ENCODE measurements around the gene MEF2C.
"Not testable (repeated sequence)": the region's sequence is repeated elsewhere in the genome, so short reads cannot be mapped to it uniquely, and the experiment has no call there.

MEF2C gene

DNA sequence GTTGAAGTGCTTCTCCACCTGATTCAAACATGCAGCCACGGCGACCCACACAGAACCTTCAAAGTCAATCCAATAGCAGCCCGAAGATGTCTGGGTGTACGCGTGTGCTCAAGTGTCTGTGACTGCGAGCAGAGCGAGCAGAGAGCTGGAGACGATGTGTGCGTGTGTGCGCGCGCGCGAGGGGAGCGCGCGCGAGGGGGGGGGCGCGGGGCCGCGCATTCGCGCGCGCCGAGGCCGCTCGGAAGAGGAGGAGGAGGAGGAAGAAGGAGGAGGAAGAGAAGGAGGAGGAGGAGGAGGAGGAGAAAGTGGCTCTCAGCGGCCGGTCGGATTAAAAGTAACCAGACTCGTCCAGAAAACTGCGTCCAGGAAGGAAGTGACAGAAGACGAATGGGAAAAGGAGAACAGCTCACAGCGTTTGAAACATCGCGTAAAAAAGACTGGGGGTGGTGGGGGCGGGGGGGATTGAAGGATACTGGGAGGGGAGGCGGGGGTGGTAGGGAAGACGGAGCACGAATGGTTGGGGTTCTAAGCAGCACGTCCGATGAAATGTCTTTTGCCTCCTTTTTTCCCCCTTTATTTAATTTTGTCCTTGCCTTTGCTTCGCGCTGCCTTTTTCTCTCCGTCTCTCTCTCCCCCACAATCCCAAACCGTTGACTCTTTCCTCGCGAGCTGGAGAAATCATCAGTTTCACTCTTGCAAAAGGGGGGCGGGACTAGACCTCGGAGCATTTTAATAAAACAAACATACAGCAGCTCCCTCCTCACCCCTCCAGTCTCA is at the start of gene MEF2C:
Gene MEF2C, minus strand, starts transcription at position 126 of the 777 bp plus-strand sequence. CDS start 59,396 bp downstream, outside the sequence.
- no peak for DNase-seq (ENCODE audit: low read depth in 3 of 3)

DNA sequence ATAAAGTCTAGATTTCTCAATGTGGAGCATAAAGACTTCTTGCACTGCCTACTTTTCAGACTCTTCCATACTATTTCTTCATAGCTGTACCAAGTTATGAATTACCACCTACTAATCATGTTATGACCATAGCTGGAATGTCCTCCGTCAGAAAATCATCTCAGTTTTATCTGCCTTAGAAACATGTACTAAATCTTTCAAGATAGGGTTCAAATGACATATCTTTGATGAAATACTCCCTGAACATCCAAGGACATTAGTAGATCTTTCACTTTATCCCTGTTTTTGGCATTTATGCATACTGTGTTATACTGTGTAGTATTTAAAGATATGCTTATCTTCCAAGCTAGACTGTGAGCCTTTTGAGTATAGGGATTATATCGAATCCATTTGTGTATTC is 49.6 kb upstream of the MEF2C start:
- no peak for DNase-seq (ENCODE audit: low read depth in 3 of 3)

DNA sequence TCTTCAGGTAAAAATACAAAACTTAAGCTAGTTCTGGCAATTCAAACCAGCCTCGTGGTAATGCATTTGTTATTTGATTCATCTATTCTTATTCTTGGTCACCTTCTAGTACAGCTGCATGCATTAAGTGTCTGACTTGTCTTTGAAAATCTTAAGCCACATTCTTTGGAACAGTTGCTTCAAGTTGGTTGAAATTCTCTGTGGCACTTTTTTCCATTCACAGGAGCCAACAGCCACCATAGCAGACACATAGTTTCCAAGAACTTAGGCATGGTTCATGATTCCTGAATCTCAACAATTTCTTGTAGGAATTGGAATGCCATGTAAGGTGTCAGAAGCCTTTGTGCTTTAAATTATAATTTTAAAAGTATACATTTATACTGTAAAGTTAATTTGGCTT is 47.4 kb upstream of the MEF2C start:
- no peak for DNase-seq (ENCODE audit: low read depth in 3 of 3)

DNA sequence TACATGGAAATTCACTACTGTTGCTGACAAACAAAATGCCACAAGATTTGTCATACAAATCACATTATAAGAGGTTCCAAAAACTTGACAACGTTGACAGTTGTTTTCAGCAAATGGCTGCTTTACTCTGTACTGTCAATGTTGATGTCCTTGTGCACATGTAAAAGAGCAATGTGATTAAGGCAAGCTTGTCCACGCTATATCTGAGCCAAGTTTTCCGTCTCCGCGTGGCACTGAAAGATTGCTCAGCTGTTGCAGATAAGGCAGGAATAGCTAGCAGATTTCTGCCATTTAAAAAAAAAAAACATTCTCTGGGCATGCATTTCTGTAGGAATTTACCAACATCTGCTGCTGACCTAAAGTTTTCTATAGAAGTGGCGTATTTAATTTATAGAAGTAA is 46.4 kb upstream of the MEF2C start:
- no peak for DNase-seq (ENCODE audit: low read depth in 3 of 3)

DNA sequence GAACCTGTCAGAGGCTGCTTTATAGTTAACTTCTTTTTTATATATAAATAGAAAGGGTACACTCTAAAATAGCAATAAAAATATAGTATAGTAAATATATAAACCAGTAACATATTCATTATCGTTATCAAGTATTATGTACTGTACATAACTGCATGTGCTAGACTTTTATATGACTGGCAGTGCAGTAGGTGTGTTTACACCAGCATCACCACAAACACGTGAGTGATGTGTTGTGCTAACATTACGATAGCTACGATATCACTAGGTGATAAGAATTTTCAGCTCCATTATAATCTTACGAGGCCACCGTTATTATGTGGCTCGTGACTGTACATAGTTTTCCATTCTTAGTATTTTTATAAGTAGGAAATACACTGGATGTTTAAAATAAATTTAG is 43.8 kb upstream of the MEF2C start:
- no peak for DNase-seq (ENCODE audit: low read depth in 3 of 3)

DNA sequence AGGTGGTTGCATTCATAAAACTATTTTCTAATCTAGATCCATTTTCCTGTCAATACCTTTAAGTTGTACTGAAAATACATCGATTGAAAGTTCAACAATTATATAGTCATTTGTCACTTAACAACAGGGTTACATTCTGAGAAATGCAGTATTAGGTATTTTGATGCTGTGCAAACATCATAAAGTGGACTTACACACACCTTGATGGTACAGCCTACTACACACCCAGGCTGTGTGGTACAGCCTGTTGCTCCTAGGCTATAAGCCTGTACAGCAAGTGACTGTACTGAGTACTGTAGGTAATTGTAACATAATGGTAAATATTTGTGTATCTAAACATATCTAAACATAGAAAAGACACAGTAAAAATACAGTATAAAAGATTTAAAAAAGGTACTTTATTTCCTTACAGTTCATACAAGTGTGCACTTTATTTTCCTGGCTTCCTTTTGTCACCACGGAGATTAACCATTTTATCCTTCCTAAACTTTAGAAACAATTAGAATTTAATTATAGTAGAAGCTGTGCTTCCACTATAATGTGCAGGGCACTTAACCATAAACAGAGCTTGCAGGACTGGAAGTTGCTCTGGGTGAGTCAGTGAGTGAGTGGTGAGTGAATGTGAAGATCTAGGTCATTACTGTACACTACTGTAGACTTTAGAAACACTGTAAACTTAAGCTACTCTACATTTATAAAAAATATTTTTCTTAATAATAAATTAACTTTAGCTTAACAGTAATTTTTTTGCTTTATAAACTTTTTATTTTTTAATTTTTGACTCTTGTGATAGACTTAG is 42.9 kb upstream of the MEF2C start:
- no peak for DNase-seq (ENCODE audit: low read depth in 3 of 3)

DNA sequence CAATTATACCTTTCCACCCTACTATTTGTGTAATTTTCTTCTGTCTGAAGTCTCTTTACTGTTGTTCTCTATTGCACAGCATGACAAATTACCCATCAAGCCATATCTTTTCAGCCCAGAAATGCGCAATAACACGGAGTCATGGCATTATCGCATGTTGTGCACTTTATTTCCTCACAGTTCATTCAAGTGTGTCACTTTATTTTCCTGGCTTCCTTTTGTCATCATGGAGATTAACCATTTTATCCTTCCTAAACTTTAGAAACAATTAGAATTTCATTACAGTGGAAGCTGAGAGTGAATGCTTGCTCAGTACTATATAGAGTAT is 41.3 kb upstream of the MEF2C start:
- no peak for DNase-seq (ENCODE audit: low read depth in 3 of 3)

DNA sequence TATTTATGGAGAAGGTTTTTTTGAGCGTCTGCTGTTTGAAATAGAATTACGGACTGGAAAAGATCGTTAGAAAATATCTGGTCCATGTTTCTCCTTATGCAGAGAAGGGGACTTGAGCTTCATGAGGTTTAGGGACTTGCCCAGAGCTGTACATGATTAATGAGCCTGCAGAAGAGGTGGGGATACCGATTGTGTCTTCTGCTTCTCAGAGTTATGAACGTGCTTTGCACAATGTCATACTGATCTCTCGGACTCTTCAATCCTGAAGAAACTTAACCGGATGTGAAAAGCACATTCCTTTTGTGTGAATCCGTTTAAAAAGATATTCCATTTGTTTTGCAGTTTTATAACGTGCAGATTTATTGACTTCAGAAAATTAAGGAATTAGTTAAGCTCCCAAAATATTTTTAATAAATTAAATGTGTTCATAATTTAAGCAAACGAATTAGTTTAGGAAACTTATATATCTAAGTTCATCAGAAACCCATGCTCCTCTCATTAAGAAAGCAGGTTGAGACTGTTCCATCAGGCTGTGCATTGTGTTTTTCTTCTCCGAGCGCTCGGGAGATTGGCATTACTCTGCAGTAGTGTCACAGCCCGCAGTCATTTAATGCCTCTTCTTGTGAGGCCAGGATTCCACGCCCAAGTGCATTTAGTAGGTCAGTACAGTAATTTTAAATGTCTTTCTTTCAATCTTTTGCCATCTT is 40.8 kb upstream of the MEF2C start:
- DNase-seq (ENCODE audit: low read depth in 3 of 3), result no peak

DNA sequence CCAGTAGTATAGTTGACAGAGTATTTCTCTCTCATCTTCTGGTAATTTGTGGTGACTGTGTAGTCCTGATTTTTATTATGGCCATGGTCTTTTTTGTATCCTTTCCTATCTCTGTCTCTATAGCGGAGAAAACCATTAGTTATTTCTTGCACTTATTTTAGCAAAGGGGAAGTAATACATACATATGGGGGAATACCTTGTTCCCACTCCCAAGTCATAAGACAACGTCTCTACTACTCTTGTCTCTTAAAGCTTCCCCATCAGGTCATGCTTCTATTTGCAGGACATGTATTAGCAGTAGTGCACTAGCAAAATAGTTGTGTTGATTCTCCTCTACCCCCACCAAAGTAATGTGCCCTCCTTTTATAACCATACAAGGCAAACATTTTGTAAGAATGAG is 29.8 kb upstream of the MEF2C start:
- not testable (repeated sequence) for DNase-seq (ENCODE audit: low read depth in 3 of 3)

DNA sequence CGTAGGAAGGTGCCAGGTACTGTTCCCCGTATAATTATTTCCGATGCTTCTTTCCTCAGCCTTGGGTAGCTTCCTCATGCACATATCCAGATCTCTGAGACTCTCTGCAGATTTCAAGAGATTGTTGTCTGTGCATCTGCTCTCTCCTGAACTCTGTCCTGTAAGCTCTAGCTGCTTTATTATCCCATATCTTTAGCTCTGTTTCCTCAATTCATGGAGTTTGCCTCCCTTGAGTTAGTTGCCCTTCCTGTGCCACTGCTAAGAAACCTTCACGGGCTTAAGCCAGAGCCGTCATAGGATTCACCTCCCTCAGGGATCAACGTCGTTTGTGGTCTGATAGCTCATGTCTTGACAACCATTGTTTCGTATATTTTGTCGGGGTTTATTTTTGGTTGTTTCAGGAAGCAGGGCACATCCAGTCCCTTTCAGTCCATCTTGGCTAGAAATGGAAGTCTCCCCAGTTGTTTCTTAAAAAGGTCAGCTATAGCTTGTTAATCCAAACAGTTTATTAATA is 28.1 kb upstream of the MEF2C start:
- not testable (repeated sequence) for DNase-seq (ENCODE audit: low read depth in 3 of 3)

DNA sequence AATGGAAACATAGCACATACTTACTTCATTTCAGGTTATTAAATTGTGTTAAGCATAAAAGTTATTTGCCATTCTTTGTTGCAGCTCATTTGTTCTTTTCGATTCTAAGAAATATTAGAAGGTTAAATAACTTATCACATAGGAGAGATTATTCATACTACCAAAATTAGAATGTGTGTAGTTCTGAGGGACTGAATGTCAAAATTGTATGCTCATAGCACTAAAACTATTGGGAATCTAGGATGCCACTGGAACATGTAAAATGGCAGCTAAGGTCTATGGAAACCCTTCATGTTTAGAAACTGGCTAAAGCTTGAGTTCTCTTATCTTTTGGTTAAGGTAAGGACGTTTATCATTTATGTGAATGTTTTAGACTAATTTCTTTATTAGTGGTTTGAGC is 21.5 kb upstream of the MEF2C start:
- DNase-seq (ENCODE audit: low read depth in 3 of 3), result not testable (repeated sequence)

DNA sequence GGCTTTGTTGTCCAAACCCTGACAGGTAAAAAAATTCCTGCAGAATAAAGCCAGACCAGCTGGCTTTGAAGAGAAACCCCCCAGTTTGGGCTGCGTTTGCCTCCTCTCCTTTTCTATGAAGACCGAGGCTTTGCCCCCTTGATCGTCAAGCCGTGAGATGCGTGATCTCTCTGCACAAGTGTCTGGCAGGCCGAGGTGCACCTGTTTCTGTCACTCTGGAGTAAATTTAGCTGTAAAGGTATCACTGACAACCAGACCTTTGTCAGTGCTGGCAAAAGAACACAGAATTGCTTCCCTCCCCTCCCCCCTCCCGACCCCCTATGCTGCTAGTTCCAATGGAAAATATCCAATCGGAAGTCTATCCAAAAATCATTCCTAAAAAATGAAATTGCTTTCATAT is 21.0 kb upstream of the MEF2C start:
- not testable (repeated sequence) for DNase-seq (ENCODE audit: low read depth in 3 of 3)

DNA sequence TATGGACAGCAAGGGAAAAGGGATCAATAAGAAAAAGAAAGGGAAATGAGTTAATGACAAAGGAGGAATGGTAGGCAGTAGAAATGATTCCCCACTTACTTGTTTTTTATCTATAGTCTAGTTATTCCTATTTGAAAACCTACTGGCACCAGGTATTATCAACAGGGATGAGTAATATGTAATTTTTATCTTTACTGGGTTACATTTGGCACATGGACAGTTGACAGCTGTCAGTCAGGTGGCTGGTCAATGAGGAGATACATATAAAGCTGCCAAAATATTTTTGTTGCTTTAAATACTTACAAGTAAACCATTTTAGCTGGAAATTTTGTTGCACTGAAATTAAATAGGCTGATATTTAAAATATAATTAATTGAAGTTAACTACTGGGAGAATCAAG is 18.1 kb upstream of the MEF2C start:
- DNase-seq (ENCODE audit: low read depth in 3 of 3), result not testable (repeated sequence)

DNA sequence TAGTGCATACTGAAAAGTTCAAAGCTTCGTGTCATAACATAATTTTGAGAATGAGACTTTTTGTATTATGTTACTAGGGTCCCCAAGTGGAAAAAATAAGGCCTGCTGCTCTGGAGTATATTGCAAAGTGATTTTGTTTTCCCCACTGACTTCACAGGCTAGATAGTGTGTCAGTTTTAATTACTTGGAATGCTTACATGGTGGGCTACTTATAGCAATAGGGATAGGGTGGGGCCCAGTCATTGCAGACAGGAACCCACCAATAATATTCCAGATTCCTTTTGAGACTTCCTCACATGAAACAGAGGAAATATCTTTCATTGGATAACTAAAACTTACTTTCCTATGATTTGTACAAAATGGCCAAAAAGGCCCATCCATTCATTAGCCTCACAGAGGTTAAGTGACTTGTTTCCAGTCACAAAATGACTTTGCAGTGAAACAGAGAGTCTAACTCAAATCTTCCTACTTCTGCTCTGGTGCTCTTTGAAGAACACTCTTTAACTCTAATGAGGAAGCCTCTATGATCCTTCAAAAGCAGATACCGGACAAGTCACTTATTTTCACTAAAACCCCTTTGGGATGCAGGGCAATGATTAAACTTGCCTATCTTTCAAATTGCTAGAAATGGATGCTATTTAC is 16.2 kb upstream of the MEF2C start:
- no peak for DNase-seq (ENCODE audit: low read depth in 3 of 3)

DNA sequence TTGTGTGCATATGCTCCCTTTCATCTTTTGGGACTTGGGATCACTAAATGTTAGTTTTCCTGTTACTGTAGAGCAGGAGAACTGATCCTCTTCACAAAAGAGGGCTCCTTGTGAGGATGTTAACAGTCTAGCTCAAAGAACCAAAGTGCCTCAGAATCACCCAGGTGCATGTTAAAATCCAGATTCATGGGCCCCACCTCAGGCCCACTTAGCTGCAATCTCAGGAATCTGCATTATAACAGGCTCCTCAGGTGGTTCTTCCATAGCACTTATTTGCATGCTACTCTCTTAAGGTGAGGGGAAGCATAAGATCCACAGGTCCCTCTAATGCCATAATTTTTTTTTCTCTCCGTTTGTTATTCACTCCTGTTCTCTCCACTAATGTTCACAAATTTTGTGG is 14.8 kb upstream of the MEF2C start:
- no peak for DNase-seq (ENCODE audit: low read depth in 3 of 3)

DNA sequence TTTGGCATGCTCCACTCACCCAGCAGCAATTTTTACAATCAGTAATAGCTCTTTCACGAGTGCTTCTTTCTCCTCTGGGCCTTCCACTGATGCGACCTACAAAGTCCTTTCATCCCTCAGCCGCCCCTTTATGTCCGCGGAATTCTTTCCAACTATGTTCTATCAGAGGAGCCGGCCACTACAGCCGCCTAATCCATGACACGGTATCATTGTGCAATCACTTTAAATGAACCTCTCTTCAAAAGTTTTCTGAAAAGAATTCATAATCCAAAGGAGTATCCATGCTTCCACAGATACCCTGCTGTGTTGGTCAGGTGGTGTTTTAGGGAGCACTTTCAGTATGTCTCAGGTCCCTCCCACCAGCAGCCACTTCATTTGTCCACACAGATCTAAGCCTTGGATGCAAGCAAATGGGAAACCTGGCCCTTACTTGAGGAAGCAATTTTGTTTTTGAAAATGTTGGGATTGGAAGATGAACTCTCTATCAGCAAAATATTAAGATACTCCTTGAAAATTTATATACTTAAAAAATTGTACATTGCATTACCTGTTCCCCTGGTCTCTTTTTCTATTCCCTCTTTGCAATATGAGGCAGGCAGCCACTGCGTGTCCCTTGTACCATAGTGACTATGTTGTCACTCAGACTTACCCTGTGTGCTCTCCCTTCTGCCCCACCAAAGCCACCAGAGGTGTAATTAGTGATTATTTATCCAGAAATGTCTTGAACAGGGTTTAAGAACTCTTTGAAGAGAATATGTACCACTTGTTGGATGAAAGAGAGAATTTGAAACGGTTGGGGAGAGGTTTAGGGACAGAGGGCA is 12.9 kb upstream of the MEF2C start:
- DNase-seq (ENCODE audit: low read depth in 3 of 3), result no peak

DNA sequence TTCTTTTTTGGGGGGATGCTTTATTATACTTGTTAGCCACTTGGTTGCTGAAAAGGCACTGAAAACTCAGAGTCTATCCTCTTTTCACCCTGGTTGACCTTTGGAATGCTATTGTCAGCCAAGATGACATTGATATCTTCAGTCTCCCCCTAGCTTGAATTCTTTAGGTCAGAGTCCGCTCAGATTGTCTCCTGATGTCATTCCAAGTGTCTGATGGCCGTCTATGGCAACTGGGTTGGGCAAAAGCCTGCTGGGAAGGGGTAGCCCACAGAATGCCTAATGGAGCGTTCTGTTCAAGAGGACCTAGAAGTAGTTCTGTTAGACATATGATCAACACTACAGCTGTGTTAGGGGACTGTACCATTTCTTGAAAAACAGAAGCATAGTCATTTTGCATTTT is 9.7 kb upstream of the MEF2C start:
- DNase-seq (ENCODE audit: low read depth in 3 of 3), result no peak

DNA sequence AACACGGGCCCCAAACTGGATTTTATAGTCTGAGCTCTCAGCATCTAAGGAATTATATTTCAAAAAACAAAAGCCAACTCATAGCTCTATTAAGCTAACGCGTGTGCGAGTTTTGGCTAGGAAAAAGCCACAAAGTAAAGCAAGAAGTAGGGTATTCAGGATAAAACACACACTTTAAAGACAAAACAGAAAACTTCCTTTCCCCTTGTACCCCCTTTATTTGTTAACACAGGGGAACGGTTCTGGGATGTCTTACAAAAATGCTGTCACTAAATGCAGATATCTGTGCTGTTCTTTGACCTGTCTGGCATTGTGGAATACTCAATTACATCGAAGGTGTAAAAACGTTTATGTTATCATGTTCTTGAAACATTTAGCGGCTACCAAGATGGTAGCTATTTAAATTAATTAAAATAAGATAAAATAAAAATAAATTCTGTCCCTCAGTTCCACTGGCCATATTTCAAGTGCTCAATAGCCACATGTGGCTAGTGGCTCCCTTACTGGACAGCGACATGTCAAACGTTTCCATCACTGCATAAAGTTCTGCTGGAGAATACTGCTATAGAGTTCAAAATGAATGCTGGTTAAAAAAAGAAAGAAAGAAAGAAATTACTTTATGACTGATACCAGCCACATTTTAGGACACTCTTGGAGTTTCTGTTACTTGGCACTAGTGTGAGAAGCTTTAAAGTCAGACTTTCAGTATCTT is 7.2 kb upstream of the MEF2C start:
- no peak for DNase-seq (ENCODE audit: low read depth in 3 of 3)

DNA sequence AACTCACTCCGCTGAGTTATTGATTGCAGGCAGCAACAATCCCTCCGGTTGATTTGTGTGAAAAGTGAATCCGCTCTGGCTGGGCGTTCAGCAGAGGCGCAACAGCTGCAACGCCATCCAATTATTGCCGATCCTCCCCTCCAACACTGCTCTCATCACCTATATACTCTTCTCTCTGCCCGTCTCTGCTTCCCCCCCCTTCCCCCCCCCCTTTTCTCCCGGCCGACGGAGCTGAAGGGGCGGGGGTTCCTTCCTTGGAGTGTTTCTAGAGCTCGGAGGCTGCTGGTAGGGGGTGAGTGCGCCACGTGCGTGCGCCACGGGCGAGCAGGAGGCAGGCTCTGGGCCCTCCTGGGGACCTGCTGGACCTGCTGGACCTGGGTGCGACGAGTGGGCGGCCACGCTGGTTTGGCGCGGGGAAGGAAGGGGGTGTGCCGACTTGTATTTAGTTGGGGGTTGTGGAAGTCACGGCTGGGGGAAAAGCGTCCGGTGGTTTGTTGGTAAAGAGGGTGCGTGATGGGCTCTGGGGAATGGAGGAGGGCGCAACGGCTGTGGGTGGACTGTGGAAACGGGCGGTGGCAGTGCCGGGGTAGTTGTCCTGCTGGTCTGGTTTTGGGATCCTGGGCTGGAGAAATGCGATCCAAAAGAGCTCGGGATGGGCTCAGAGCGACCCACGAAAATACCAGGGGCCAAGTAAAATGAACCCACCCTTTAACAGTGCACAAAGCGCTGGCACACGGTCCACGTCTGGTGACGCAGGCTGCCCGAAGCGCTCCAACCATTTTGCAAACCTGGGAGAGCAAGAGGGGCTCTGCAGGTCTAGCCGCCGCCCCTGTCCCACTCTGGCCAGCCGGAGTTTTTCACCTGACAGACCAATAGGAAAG is 6.4 kb upstream of the MEF2C start:
- DNase-seq (ENCODE audit: low read depth in 3 of 3), result no peak

DNA sequence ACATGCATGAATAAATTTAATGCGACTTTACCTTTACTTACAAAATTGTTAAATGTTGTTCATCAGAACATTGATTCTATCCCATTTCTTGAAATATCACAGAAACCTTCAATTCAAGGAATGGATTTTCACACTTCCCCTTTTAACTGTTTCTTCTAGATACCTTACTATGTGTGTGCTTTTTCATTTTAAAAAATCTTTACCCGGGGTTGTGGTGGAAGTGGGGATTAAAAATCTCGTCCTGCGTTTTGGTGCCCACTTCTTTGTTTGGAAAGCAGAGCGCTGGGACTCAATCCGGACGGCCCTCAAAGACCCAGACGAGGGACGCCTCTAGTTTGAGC is 5.8 kb upstream of the MEF2C start:
- DNase-seq (ENCODE audit: low read depth in 3 of 3), result no peak
